Activated CD8-positive, alpha-beta memory T cell treated with anti-CD3 and anti-CD28 coated beads for 4 hours (primary cell): Measurements from ENCODE around the gene IPO7.
"Not testable (repeated sequence)": the region's sequence is repeated elsewhere in the genome, so short reads cannot be mapped to it uniquely, and the experiment has no call there.

Experiments
- DNase-seq, 2 donors: peaks; one replicate each; pipeline ENCODE4 v3.0.0-alpha.2; 2020; ENCODE audit warnings: low read depth in 2 of 2

IPO7 gene

GRCh38 chr11:9397746-9398680 lies 13.6 kb downstream of the IPO7 start:
- no peak for DNase-seq

- no peak for DNase-seq
Measured at GRCh38 chr11:9399466-9399865, 15.0 kb downstream of the IPO7 start.

- not testable (repeated sequence) for DNase-seq
Measured at GRCh38 chr11:9401884-9402283, 17.4 kb downstream of the IPO7 start.

- no peak for DNase-seq
Measured at GRCh38 chr11:9428706-9429105, 44.3 kb downstream of the IPO7 start.

GRCh38 chr11:9438611-9439010 lies 54.2 kb downstream of the IPO7 start:
- no peak for DNase-seq

- no peak for DNase-seq
Measured at GRCh38 chr11:9446230-9446629, 61.8 kb downstream of the IPO7 start.

GRCh38 chr11:9448576-9449352 lies 64.3 kb downstream of the IPO7 start:
- no peak for DNase-seq

- not testable (repeated sequence) for DNase-seq
Measured at GRCh38 chr11:9452023-9452422, 67.6 kb downstream of the IPO7 start.

GRCh38 chr11:9455722-9456121 lies 71.3 kb downstream of the IPO7 start:
- DNase-seq, result no peak

GRCh38 chr11:9459667-9460321 lies 75.3 kb downstream of the IPO7 start:
- DNase-seq, result peak in 1 of 2 donors; percentile 31

- peak; percentile 100 for DNase-seq
Measured at GRCh38 chr11:9460322-9461062, 76.0 kb downstream of the IPO7 start, which contains the start of gene ZNF143. Gene ZNF143 (plus strand): TSS chr11:9461012. CDS start chr11:9471309, 10,297 bp downstream.

- DNase-seq, result peak; percentile 58 to 59
Measured at GRCh38 chr11:9461063-9461759, 76.8 kb downstream of the IPO7 start.

- DNase-seq, result no peak
Measured at GRCh38 chr11:9461760-9462134, 77.3 kb downstream of the IPO7 start.

- no peak for DNase-seq
Measured at GRCh38 chr11:9462172-9462799, 77.8 kb downstream of the IPO7 start.

- no peak for DNase-seq
Measured at GRCh38 chr11:9462806-9463537, 78.5 kb downstream of the IPO7 start.

- DNase-seq, result no peak
Measured at GRCh38 chr11:9470765-9471164, 86.3 kb downstream of the IPO7 start.

GRCh38 chr11:9473408-9473807 lies 89.0 kb downstream of the IPO7 start:
- no peak for DNase-seq

- no peak for DNase-seq
Measured at GRCh38 chr11:9479899-9480298, 95.4 kb downstream of the IPO7 start.

GRCh38 chr11:9489080-9489765 lies 104.8 kb downstream of the IPO7 start:
- no peak for DNase-seq
